OCI-LY7 (cell line): ENCODE measurements around the gene GOLIM4. TPM values are rescaled to one million over a fixed set of nuclear protein-coding genes. Genes with fewer than 3 reads are reported as not detected.

ENCODE experiments used
- BruUV-seq: library from RNA; stranded (reverse); fragments of 400-500 nt; replicated peaks from 2 replicates; lab custom pipeline; 2021; lab: Mats Ljungman, UMichigan
- CTCF ChIA-PET: fragments of 300-600 bp; sonication (Branson Sonifier 250); formaldehyde crosslinking; loops from one replicate; lab custom pipeline; 2022; ENCODE audit warnings: antibody characterized with exemption; ENCODE audit not compliant: unreplicated experiment; lab: Charles Lee
- POLR2A ChIA-PET: fragments of 300-600 bp; sonication (Branson Sonifier 250); formaldehyde crosslinking; loops from one replicate; lab custom pipeline; 2022; ENCODE audit warnings: antibody characterized with exemption; lab: Charles Lee
- DNase-seq: peaks from one replicate; pipeline ENCODE4 v3.0.0-alpha.2; 2015; ENCODE audit warnings: low spot score
- H2AFZ ChIP-seq: fragments of 200-600 bp; sonication (generic), shearing (Covaris generic); 2 replicates; pipeline ENCODE4 v1.6.1; 2014; ENCODE audit warnings: mild to moderate bottlenecking, antibody characterized with exemption, low read length, moderate library complexity
- H3K27ac ChIP-seq: fragments of 200-600 bp; sonication (generic); 2 replicates; pipeline ENCODE4 v1.5.1; 2014; ENCODE audit warnings: mixed run types, low read depth, mild to moderate bottlenecking, moderate library complexity, low read length, inconsistent platforms; ENCODE audit not compliant: poor library complexity, severe bottlenecking
- H3K36me3 ChIP-seq: fragments of 200-600 bp; sonication (generic); 2 replicates; pipeline ENCODE4 v1.6.1; 2014; ENCODE audit warnings: mild to moderate bottlenecking, antibody characterized with exemption, low read length, moderate library complexity, mixed read lengths; ENCODE audit not compliant: insufficient read depth
- H3K4me1 ChIP-seq: fragments of 200-600 bp; sonication (generic); 2 replicates; pipeline ENCODE4 v1.5.1; 2014; ENCODE audit warnings: mild to moderate bottlenecking, low read length; ENCODE audit not compliant: insufficient read depth, poor library complexity, severe bottlenecking
- H3K4me2 ChIP-seq: fragments of 200-600 bp; sonication (generic); 2 replicates; pipeline ENCODE4 v1.6.1; 2014; ENCODE audit warnings: mild to moderate bottlenecking, low read length
- H3K4me3 ChIP-seq: fragments of 200-600 bp; sonication (generic); 2 replicates; pipeline ENCODE4 v1.5.1; 2014; ENCODE audit warnings: mild to moderate bottlenecking, low read depth, low read length; ENCODE audit not compliant: poor library complexity, severe bottlenecking
- H3K79me2 ChIP-seq: fragments of 200-600 bp; sonication (generic); 2 replicates; pipeline ENCODE4 v1.6.1; 2016; ENCODE audit warnings: low read depth, mild to moderate bottlenecking, low read length, moderate library complexity, mixed read lengths; ENCODE audit not compliant: insufficient read depth
- H3K9me2 ChIP-seq: fragments of 200-600 bp; sonication (generic); 2 replicates; pipeline ENCODE4 v1.6.1; 2016; ENCODE audit warnings: mild to moderate bottlenecking, low read length, mixed read lengths; ENCODE audit not compliant: insufficient read depth
- H3K9me3 ChIP-seq: fragments of 200-600 bp; sonication (generic); 2 replicates; pipeline ENCODE4 v1.6.1; 2014; ENCODE audit warnings: mild to moderate bottlenecking, mixed run types, low read length, mixed read lengths
- H4K20me1 ChIP-seq: fragments of 200-600 bp; sonication (generic); 2 replicates; pipeline ENCODE4 v1.6.1; 2014; ENCODE audit warnings: mild to moderate bottlenecking, antibody characterized with exemption, low read length, moderate library complexity, mixed read lengths; ENCODE audit not compliant: insufficient read depth
- EZH2phosphoT487 ChIP-seq: fragments of 200-600 bp; sonication (generic); IDR thresholded peaks from 2 replicates; pipeline ENCODE4 v1.6.1; 2018; ENCODE audit warnings: low read depth, borderline replicate concordance, mild to moderate bottlenecking, mixed run types, antibody characterized with exemption, low read length, moderate library complexity, mixed read lengths
- intact Hi-C: fragments of 100-400 bp; cut with micrococcal nuclease; formaldehyde crosslinking; loops from one replicate; pipeline ENCODE4 v1.10.0; 2022; ENCODE audit not compliant: unreplicated experiment
- total RNA-seq, 2 experiments: library from RNA; depleted of rRNA in 1 of 2; stranded (reverse); fragments of >200 nt in 1 of 2; shearing (Covaris generic) in 1 of 2; gene quantifications; 2 replicates each; pipeline ENCODE4 v1.2.3, GENCODE V29; 2014 to 2022
- TF ChIP-seq, protein P1 (sequence below): fragments of 200-600 bp; sonication (generic); conservative IDR thresholded peaks from 2 replicates; pipeline ENCODE4 v1.5.1; 2014; ENCODE audit warnings: mild to moderate bottlenecking, antibody characterized with exemption, low read length, moderate library complexity, mixed read lengths

Gene GOLIM4
- total RNA-seq, 2 experiments from 2014 or later = 31.2 to 42.8 TPM

DNA sequence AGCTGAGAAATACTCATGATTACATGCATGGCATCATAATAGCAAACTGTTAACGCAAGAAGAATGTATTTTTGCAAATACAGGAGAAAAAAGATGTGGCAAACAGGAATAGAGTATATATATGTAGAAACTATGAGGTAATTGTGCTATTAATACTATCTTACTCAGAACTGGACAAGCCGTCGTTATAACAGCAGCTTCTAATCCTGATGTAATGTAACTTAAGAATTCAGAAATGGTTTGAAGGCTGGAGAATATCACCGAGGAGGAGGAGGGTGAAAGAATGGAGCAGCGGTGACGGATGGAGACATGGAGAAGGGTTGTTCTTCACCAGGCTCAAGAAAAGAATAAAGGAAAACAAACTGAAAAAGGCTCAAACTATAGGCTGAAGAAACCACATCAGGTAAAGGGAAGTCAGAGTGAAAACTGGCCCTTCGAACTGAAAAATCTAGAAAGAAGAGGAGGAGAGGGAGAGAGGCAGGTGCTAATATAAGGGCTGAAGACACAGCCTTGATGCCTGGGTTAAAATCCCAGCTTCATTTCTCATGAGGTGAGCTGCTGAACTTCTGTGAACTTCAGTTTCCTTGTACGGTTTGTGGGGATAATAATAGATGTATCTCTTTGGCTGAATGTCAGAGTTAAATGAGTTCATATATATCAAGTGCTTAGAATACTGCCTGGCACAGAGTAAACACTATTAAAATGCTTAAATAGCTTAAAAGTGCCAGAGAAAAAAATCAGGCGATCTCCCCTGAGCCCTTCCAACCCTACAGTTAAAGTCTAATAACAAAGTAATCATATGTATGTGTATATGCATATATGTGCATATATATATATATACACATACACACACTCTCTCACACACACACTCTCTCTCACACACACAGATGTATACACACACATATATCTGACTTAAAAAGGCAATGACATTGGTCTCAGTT is 43.9 kb downstream of the GOLIM4 start:
- no TSS peak for BruUV-seq
- intact Hi-C loops = no loop called here
- H3K36me3 ChIP-seq = peaks cover 20% of the 10 kb centered on the region
- 0 out of 2 replicates have a peak, but pooled peaks cover 7% of the 10 kb centered on the region for H4K20me1 ChIP-seq
- no peaks in the 10 kb centered on the region for H3K9me2 ChIP-seq
- peaks cover 10% of the 10 kb centered on the region for H3K4me1 ChIP-seq
- peaks cover 36% of the 10 kb centered on the region; the same call in 1 of the 2 replicates for H3K79me2 ChIP-seq
- CTCF ChIA-PET = interaction anchor here (1.2 kb wide), 1 partner anchor 114 kb away, joined by 3 read pairs; no protein-coding TSS in a partner anchor
- no peak for DNase-seq
- no peak overlapping the region for H3K4me2 ChIP-seq
- H2AFZ ChIP-seq = no peak overlapping the region
- H3K9me3 ChIP-seq = 0 out of 2 replicates have a peak, but pooled peaks cover 6% of the 10 kb centered on the region
- H3K4me3 ChIP-seq = no peak overlapping the region
- POLR2A ChIA-PET = interaction anchor here (0.7 to 2.5 kb wide), 14 partner anchors 10 to 128 kb away, joined by 3 to 11 read pairs (median 4); no protein-coding TSS in a partner anchor
- TF ChIP-seq, protein P1, sequence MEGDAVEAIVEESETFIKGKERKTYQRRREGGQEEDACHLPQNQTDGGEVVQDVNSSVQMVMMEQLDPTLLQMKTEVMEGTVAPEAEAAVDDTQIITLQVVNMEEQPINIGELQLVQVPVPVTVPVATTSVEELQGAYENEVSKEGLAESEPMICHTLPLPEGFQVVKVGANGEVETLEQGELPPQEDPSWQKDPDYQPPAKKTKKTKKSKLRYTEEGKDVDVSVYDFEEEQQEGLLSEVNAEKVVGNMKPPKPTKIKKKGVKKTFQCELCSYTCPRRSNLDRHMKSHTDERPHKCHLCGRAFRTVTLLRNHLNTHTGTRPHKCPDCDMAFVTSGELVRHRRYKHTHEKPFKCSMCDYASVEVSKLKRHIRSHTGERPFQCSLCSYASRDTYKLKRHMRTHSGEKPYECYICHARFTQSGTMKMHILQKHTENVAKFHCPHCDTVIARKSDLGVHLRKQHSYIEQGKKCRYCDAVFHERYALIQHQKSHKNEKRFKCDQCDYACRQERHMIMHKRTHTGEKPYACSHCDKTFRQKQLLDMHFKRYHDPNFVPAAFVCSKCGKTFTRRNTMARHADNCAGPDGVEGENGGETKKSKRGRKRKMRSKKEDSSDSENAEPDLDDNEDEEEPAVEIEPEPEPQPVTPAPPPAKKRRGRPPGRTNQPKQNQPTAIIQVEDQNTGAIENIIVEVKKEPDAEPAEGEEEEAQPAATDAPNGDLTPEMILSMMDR = no peak
- TF ChIP-seq EZH2phosphoT487 = no peak
- H3K27ac ChIP-seq = no peak overlapping the region

DNA sequence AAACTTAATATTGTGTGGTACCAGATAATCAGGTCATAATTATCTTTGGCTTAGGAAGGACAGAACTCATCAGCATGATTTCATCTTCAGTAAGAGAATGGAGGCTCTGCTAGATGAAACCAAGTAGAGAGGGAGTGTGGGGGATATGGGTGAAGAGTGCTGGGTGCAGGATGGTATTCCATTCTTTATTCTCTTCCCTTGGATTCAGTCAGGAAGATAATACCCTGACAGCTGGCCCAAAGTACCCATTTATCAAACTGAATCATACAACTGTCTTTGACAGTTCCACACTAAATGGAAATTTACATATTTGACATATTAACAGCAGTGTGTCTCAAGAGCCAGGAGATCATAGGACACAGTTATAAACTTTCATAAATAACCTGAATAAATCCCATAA is 44.7 kb downstream of the GOLIM4 start:
- Histone ChIP-seq H3K36me3 (peaks cover 13% of the 10 kb centered on the region), H2AFZ (no peak overlapping the region), H3K79me2 (peaks cover 40% of the 10 kb centered on the region; the same call in 1 of the 2 replicates), H3K4me2 (no peak overlapping the region), H3K4me3 (no peak overlapping the region), H3K9me3 (0 out of 2 replicates have a peak, but pooled peaks cover 6% of the 10 kb centered on the region), H4K20me1 (0 out of 2 replicates have a peak, but pooled peaks cover 7% of the 10 kb centered on the region), H3K4me1 (peaks cover 10% of the 10 kb centered on the region), H3K9me2 (no peaks in the 10 kb centered on the region), H3K27ac (no peak overlapping the region)
- intact Hi-C loops = no loop called here
- DNase-seq = no peak
- CTCF ChIA-PET = no interaction called here
- TF ChIP-seq, protein P1 = no peak
- TF ChIP-seq EZH2phosphoT487 = no peak
- BruUV-seq = no TSS peak
- POLR2A ChIA-PET = interaction anchor here (0.7 to 2.5 kb wide), 5 partner anchors 10 to 45 kb away, joined by 3 to 11 read pairs (median 5); no protein-coding TSS in a partner anchor
